ENCODE measurements around the gene ZNF573.

DNA sequence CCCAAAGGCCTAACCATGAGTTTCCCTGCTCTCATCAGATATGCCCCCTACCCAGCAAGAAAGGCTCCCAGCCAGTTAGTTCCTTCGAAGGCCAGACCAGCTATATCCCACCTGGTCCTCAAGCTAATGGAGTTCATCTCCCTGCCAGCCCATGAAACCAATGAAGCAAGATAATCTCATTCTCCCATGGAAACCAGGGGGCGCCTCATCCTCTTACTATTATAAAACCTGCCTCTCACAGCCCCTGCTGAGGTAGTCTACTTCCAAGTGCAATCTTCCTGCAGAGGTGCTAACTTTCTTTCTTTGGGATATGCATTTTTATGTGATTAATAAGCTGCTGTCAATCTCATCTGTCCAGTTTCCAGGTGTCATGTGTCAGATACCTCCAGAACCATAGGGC is 34.0 kb upstream of the ZNF573 start:
- TF ChIP-seq, protein P1, sequence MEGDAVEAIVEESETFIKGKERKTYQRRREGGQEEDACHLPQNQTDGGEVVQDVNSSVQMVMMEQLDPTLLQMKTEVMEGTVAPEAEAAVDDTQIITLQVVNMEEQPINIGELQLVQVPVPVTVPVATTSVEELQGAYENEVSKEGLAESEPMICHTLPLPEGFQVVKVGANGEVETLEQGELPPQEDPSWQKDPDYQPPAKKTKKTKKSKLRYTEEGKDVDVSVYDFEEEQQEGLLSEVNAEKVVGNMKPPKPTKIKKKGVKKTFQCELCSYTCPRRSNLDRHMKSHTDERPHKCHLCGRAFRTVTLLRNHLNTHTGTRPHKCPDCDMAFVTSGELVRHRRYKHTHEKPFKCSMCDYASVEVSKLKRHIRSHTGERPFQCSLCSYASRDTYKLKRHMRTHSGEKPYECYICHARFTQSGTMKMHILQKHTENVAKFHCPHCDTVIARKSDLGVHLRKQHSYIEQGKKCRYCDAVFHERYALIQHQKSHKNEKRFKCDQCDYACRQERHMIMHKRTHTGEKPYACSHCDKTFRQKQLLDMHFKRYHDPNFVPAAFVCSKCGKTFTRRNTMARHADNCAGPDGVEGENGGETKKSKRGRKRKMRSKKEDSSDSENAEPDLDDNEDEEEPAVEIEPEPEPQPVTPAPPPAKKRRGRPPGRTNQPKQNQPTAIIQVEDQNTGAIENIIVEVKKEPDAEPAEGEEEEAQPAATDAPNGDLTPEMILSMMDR (IDR thresholded peaks at IDR 0.05) = no peak
- TF ChIP-seq EZH2 (IDR thresholded peaks at IDR 0.05; ENCODE audit: borderline replicate concordance, insufficient read depth, low read depth, low read length, poor library complexity, severe bottlenecking) = no peak
